Stimulated activated CD4-positive, alpha-beta T cell treated with anti-CD3 and anti-CD28 coated beads, Interleukin-12 subunit alpha, Interleukin-12 subunit beta, amount 100 ng/mL, for 24 hours (primary cell): Measurements from ENCODE around the gene WAC.
"Not testable (repeated sequence)": the region's sequence is repeated elsewhere in the genome, so short reads cannot be mapped to it uniquely, and the experiment has no call there.

ENCODE experiments used
- DNase-seq, 2 experiments: peaks; one replicate each; pipeline ENCODE4 v3.0.0-alpha.2; 2020; ENCODE audit warnings: low read depth in 2 of 2

WAC gene

DNA sequence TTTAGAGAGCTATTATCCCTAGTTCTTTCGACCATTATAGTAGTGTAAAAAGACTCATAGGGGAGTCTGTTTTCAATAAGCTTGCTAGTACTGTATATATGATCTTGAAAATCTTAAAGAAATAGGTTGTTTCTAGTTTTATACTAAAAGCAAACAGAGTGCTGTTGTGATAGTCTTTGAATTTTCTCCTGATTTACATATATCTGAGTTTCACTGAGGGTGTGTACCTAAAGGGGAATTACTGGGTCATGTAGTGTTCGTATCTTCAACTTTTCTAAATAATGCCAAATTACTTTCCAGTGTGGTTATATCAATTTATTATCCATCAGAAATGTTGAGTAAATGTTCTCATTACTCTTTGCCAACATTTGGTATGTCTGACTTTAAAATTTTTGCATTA, 73.7 kb downstream of the WAC start:
- DNase-seq = no peak

DNA sequence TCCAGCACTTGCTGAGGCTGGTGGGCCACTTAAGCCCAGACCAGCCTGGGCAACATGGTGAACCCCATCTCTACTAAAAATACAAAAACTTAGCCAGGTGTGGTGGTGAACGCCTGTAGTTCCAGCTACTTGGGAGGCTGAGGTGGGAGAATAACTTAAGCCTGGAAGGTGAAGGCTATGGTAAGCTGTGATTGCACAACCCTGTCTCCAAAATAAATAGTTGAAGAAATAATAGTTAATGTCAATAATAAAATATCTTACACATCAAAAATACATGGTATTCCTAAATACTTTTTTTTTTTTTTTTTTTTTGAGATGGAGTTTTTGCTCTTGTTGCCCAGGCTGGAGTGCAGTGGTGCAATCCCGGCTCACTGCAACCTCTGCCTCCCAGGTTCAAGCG, 76.7 kb downstream of the WAC start:
- DNase-seq = not testable (repeated sequence)

DNA sequence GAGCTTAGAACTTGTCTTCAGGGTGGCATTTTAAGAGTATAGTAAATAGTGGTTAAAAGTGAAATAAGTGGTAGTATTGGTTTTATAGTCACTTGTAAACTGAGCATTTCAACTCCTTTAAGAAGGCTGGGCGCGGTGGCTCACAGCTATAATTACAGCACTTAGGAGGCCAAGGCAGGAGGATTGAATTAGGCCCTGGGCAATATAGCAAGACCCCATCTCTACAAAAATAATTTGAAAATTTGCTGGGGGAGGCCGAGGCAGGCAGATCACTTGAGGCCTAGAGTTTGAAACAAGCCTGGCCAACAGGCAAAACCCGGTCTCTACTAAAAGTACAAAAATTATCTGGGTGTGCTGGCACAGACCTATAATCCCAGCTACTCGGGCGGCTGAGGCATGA, 80.0 kb downstream of the WAC start:
- no peak for DNase-seq

DNA sequence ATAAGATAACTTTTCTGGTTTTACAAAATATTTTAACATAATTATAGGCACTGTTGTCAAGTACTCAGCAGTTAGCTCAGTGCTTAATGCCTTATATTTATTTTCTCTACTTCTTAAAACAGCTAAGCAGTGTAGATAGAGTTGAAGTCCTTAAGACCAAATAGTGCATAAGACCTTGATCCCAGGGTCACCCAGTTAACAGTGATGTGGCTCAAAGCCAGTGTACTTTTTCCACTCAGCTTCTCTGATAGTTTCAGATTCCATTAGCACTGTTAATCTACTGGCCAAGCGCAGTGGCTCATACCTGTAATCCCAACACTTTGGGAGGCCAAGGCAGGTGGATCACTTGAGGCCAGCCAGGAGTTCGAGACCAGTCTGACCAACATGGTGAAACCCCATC, 83.6 kb downstream of the WAC start:
- no peak for DNase-seq

DNA sequence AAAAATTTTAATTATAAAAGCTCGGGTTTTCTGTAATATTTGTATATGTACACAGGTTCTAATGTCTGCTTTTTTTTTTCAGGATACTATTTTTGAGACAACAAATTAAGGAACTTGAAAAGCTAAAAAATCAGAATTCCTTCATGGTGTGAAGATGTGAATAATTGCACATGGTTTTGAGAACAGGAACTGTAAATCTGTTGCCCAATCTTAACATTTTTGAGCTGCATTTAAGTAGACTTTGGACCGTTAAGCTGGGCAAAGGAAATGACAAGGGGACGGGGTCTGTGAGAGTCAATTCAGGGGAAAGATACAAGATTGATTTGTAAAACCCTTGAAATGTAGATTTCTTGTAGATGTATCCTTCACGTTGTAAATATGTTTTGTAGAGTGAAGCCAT, 86.5 kb downstream of the WAC start:
- DNase-seq = no peak

DNA sequence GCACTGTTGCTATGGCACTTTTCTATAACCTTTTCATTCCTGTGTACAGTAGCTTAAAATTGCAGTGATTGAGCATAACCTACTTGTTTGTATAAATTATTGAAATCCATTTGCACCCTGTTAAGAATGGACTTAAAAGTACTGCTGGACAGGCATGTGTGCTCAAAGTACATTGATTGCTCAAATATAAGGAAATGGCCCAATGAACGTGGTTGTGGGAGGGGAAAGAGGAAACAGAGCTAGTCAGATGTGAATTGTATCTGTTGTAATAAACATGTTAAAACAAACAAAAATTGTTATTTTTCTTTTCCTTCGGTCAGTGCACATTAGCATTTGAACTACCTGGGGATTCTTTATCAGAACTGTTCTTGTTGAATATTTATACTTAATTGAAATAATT, 87.3 kb downstream of the WAC start:
- no peak for DNase-seq

DNA sequence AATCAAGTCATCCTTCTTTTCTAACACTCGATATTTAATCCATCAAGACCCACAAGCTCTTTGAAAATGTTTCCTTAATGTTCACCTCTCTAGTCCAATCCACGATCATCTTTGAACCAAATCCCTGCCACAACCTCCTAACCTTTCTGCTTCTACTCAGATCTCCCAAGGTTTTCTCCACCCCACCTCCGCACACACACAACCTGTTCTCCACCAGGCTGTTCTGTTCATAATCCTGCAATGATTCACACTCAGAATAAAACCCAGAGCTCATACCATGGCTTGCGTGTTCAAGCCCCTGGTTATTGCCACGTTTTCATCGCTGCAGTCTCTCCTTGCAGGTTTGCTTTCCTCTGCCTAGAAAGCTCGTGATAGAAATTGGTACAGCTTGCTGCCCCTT, 90.6 kb downstream of the WAC start:
- no peak for DNase-seq

DNA sequence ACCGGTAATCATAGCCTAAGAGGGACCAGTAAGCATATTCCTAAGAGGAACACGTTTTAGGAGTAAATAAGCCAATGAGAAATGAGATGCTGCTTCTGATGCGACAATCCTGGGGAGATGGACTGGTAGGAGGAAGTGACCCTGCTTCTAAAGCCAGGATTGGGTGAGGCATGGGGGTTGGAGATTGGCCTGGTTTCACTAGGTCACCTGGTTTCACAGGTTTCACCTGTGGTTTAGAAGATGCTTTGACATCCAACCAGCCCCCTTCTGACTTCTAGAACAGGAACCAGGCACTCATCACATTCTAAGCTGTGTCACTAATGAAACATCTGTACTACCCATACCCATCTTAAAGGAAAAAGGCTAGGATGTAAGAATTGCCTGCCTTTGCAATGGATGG, 91.4 kb downstream of the WAC start:
- DNase-seq = no peak

DNA sequence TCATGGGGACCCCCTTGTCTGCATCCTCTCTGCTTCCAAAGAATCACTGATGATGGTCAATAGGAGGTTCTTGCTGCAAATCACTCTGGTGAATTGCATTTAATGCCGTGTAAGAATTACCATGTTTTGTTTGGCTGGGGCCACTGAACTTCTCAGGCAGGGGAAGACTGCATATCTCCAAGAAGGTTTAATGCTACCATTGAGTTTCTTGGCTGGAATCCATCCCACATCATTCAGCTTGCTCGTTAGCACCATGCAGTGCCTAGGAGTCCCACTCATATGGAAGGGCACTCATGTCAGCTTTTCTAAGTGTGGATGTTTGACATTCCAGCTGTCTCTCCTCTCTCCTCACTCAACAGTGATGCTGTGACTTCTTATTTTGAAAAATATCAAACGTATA, 94.2 kb downstream of the WAC start:
- DNase-seq = no peak

DNA sequence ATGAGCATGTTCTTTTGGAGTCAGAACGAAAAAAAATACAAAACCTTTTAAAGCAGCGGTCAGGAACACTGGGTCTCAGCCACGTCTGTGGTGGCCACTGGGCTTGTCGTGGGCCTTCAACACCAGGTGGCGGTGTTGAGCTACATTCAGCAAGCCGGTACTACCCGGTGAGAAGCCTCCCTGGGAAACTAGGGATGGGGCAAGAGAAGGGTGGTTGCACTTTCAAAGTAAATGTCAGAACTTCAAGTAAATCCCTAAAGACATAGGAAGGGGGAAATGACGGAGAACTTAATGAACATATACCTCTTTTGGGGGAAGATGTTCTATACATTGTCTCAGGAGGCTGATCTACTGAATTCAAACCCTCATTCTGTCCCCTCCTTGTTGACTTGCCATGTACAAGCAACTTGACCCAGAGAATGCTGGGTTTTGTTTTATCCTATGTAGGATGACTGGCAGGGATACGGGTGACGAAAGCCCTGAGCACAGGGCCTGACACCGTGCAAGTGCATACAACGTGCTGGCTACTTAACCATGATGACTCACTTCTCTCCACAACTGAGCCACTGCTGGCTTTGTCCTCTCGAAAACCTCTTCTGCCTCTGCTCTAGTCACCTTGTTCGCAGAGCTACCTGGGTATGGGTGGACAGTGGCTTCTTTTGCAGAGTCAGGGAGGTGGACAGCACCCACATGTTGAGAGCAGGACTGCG, 95.4 kb downstream of the WAC start:
- DNase-seq = peak; percentile 28 to 69

DNA sequence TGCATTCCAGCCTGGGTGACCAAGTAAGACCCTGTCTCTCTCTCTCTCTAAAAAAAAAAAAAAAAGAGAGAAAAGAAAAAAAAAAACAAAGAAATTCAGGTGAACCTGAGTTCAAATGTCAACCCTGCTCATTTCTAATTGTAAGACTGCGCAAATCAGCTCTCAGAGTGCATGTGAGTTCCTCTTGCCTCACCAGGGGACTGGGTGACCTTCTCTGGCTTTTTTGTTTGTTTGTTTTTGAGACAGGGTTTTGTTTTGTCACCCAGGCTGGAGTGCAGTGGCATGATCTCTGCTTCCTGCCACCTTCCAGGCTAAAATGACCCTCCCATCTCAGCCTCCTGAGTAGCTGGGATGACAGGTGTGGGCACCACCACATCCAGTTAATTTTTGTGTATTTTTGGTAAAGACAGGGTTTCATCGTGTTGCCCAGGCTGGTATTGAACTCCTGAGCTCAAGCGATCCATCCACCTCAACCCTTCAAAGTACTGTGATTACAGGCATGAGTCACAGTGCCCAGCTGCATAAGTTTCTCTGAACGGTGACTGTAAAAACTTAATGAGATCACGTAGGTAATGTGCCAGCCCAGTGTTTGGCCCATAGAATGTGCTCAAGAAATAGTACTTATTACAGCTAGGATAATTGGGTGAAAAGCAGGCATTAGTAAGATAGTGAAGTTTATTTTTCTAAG, 99.1 kb downstream of the WAC start:
- no peak for DNase-seq

DNA sequence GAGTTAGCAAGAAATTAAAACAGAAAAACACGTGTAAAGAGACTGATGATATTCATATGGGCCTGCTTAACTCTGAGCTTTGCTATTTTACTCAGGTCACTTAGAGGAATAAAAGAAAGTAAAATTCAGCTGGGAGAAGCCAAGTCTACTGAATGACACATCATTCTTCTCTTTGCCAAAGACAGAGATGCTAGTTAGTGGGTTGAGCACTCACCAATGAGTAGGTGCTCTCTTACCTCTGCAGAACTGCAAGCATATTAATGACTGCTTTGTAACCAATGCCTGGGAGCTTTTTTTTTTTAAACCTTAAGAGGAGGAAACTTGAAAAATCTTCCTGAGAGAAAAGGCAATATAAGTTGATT, 99.6 kb downstream of the WAC start:
- no peak for DNase-seq

DNA sequence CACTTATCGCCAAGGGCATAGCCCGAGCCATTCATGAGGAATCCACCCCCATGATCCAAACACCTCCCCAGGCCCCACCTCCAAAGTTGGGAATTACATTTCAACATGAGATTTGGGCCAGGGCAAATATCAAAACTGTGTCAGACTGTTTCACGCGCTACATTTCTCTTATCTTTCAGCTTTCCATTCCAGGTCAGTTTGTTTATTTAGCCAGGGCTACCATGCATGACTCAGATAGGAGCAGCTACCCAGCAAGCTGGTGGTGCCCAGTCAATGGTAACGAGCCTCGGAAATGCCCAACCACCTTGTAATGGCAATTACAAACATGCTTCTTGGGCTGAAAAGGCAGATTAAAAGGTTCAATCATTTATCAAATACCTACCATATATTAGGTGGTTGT, 100.8 kb downstream of the WAC start:
- no peak for DNase-seq

DNA sequence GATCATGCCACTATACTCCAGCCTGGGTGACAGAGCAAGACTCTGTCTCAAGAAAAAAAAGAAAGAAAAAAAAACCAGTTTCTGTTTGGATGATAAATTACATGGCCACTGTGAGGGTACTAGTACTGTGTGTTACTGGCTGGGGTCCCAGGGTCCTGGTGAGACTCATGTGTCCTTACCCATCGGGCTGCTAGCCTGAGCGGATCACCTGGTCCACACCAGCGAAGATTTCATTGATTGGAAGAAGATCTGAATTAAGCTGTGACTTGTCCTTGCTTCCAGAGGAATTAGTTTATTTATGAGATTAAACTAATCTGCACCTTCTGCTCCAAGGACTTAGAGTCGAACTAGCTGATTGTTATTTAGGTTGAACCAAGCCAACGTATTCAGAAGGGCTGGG, 104.4 kb downstream of the WAC start:
- DNase-seq = no peak

DNA sequence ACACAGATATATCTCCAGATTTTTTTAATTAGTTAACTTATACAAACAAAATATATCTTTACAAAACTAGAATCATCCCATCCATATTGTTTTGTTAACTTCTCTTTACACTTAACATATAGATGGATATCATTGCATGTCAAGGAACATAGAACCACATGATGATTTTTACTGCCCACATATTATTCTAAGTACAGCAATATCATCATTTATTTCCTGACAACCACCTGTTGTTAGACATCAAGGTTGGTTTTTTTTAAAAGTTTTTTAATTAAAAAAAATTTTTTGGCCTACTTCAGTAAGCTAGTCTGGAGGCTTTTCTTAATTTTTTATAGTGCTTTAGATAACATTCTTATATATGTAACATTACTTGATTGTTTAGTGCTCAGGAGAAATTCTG, 105.5 kb downstream of the WAC start:
- DNase-seq = no peak

DNA sequence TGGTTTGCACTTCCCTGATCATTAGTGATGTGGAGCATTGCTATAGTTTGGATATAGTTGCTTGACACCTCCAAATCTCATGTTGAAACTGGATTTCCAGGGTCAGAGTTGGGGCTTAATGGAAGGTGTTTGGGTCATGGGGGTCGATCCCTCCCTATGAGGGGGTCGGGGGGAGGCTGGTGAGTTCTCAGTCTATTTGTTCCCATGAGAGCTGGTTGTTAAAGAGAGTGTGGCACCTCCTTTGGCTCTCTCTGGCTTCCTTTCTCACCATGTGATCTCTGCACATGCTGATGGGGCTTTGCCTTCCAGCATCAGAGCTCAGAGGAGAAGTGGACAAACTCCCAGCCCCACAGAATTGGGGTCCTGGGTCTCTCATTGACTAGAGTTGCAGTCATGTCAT, 107.6 kb downstream of the WAC start:
- no peak for DNase-seq

DNA sequence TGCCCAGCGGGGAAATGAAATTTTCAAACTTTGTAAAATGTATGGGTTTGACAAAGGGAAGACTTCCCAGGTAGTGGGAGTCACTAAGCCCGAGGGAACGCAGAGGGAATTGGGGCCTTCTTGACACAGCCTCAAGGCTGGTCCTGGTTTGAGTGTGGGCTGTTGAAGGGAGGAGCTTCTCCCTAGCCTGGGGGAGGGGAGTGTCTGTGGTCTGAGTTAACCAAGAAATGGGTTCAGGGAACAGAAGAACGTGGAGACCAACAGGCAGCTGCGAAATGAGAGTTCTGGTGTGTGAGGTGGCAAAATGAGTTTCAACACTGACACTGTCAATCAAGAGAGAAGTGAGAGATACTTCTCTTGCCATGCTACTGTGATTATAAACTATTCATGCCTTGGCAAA, 111.7 kb downstream of the WAC start:
- no peak for DNase-seq

DNA sequence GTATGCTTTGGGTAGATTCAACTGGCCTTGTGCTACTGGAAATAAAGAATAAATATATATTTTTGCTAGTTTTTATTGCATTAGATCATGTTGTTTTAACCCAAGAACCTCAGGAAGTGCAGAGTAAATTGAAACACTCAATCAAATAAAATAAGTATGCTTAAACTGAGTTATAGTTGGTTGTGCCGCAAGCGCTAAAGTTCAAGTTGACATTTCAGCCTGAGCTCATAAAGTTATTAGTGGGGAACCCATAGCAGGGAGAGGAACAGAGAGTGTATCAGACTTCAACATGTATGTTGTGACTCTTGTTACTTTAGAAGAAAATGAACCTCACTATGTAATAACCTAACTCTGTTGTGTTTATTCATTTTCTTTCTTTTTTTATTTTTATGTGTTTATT, 119.2 kb downstream of the WAC start:
- no peak for DNase-seq

DNA sequence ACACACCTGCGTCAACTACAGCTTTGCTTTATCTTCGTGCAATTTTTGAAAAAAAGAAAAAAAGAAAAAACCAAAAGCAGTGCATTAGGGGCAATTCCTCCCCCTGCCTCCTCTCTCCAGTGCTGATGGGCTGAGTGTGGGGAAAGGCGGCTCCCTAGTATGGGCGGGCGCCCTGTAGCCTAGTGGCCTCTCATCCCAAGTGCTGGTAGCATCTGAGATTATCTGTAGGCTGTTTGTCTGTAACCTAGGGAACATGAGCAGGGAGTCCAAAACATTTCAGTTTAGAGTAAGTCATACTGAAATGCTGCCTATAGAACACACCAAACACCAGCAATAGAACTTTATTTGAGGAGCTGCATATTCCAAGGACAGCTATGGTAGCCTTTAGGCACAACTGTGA, 119.8 kb downstream of the WAC start:
- no peak for DNase-seq

DNA sequence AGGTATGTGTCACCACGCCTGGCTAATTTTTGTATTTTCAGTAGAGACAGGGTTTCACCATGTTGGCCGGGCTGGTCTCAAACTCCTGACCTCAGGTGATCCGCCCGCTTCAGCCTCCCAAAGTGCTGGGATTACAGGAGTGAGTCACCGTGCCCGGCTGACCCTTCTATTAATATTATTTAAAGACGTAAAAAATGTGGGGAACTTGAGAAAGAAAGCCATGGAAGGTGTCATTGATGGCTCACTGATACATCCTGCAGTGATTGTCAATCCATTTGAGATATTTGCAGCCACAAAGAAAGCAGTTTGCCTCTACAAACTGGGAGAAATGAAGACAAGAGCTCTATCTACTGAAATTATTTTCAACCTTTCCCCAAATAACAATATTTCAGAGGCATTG, 125.9 kb downstream of the WAC start:
- DNase-seq = not testable (repeated sequence)

DNA sequence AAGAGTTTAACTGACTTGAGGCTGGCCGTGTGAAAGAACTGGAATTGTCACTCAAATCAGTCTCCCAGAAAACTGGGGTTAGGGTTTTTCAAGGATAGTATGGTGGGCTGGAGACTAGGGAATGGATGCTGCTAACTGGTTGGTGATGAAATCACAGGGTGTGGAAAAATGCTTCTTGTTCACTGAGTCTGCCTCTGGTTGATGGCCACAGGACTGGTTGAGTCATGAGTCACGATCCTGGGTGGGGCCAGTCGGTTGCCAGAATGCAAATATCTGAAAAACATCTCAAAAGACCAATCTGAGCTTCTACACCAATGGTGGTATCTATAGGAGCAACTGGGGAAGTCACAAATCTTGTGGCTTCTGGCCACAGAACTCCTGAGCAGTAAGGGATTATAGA, 128.1 kb downstream of the WAC start:
- no peak for DNase-seq

DNA sequence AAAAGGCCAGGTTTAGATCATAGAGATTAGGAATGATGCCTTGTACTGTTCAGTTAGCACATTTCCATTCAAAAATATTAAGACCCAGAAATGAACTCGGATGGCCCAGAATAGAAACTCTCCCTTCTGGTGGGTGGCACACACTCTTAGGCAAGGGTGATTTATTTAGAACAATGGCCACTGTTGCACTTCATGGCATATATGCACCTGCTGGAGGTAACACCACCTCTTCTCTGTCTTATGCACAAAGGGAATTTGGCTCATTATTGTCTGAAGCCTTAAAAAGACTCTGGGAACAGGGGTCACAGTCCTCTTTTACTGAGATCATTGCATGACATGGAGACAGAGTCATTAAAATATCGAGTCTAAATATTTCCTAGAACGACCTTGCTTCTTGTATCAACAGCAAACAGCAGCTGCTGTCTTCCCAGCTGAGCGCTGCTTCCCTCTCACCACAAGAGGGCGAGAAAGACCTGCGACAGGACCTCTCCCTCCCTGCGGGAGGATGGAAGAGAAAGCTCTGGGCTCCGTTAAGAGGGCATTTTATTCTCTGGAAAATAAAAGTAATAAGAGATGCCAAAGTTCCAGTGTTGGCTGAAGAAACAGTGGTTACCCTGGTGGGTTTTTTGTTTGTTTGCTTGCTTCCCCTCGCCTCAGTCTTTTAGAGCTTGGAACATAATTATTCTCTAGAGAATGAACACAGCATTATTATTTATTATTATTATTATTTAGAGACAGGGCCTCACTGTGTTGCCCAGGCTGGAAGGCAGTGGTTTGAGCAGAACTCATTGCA, 130.9 kb downstream of the WAC start:
- peak; percentile 28 to 52 for DNase-seq

DNA sequence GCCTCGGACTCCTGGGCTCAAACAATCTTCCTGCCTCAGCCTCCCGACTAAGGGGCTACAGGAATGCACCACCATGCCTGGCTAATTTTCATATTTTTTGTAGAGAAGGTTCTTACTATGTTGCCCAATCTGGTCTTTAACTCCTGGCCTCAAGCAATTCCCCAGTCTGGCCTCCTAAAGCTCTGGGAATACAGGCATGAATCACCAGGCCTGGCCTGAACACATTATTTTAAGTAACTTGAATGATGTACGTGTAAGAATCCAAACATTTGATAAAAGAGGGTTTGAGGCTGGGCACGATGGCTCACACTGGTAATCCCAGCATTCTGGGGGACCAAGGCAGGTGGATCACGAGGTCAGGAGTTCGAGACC, 131.4 kb downstream of the WAC start:
- no peak for DNase-seq
